MM.1S (cell line): ENCODE measurements around the gene SLC26A8.

Experiments
- DNase-seq: peaks from one replicate; pipeline ENCODE4 v3.0.0-alpha.2; 2015
- H2AFZ ChIP-seq: fragments of 300-600 bp; sonication (generic); 2 replicates; pipeline ENCODE4 v1.6.0; 2016; ENCODE audit warnings: antibody characterized with exemption, low read length
- H3F3A ChIP-seq: fragments of 300-600 bp; sonication (generic); 2 replicates; pipeline ENCODE4 v1.6.1; 2016; ENCODE audit warnings: mild to moderate bottlenecking, antibody characterized with exemption, low read length, moderate library complexity, mixed read lengths; ENCODE audit not compliant: insufficient read depth
- H3K27ac ChIP-seq: fragments of 300-600 bp; sonication (generic); 2 replicates; pipeline ENCODE4 v1.5.1; 2016; ENCODE audit warnings: mild to moderate bottlenecking, low read length
- H3K27me3 ChIP-seq: fragments of 300-600 bp; sonication (generic); replicated peaks from 2 replicates; pipeline ENCODE4 v1.6.0; 2016; ENCODE audit warnings: low read length; ENCODE audit not compliant: insufficient read depth
- H3K36me3 ChIP-seq: fragments of 300-600 bp; sonication (generic); replicated peaks from 2 replicates; pipeline ENCODE4 v1.6.1; 2016; ENCODE audit warnings: mild to moderate bottlenecking, low read length, mixed read lengths; ENCODE audit not compliant: insufficient read depth
- H3K4me1 ChIP-seq: fragments of 300-600 bp; sonication (generic); 2 replicates; pipeline ENCODE4 v1.6.1; 2016; ENCODE audit warnings: low read length, mixed read lengths
- H3K4me2 ChIP-seq: fragments of 300-600 bp; sonication (generic); 2 replicates; pipeline ENCODE4 v1.6.0; 2016; ENCODE audit warnings: low read depth, low read length
- H3K4me3 ChIP-seq: fragments of 300-600 bp; sonication (generic); 2 replicates; pipeline ENCODE4 v1.5.1; 2016; ENCODE audit warnings: low read length, mixed read lengths
- H3K79me2 ChIP-seq: fragments of 300-600 bp; sonication (generic); 2 replicates; pipeline ENCODE4 v1.6.1; 2016; ENCODE audit warnings: mixed run types, low read length, mixed read lengths
- H3K9ac ChIP-seq: fragments of 300-600 bp; sonication (generic); 2 replicates; pipeline ENCODE4 v1.6.1; 2016; ENCODE audit warnings: low read length, mixed read lengths
- H3K9me2 ChIP-seq: fragments of 300-600 bp; sonication (generic); replicated peaks from 2 replicates; pipeline ENCODE4 v1.6.1; 2016; ENCODE audit warnings: mild to moderate bottlenecking, low read length, mixed read lengths; ENCODE audit not compliant: insufficient read depth
- H3K9me3 ChIP-seq: fragments of 300-600 bp; sonication (generic); replicated peaks from 2 replicates; pipeline ENCODE4 v1.6.1; 2016; ENCODE audit warnings: mild to moderate bottlenecking, low read length, mixed read lengths; ENCODE audit not compliant: insufficient read depth
- H4K20me1 ChIP-seq: fragments of 300-600 bp; sonication (generic); 2 replicates; pipeline ENCODE4 v1.6.1; 2016; ENCODE audit warnings: mild to moderate bottlenecking, low read length, moderate library complexity, mixed read lengths; ENCODE audit not compliant: insufficient read depth
- CTCF ChIP-seq: fragments of 300-600 bp; sonication (generic); IDR thresholded peaks from 2 replicates; pipeline ENCODE4 v1.5.1; 2016; ENCODE audit warnings: antibody characterized with exemption, low read length, mixed read lengths
- EZH2 ChIP-seq: fragments of 300-600 bp; sonication (generic); optimal IDR thresholded peaks from 2 replicates; pipeline ENCODE3; 2017; ENCODE audit warnings: low read depth, mild to moderate bottlenecking, antibody characterized with exemption, low read length, mixed read lengths
- EZH2phosphoT487 ChIP-seq: fragments of 300-600 bp; sonication (generic); IDR thresholded peaks from 2 replicates; pipeline ENCODE4 v1.6.1; 2018; ENCODE audit warnings: antibody characterized with exemption, low read length

SLC26A8 gene

DNA sequence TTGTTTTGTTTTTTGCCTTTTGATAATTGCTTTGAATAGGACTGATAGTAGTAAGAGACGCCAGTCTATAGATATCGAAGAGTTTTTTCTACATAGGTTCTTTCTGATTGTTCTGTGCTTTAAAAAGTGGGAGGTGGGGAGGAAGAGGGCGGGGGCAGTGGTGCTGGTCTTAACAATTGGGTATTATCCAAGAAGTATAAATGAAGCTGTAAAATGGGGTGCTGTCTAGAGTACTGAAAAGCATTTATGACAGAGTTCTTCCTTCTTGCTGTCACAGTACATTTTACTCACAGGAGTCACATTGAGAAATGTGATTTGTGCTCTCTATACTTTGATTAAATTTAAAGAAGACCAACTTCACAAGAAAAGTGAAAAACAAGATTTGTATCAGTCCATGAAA lies 44.1 kb upstream of the SLC26A8 start:
- peaks cover 74% of the 10 kb centered on the region for H3K79me2 ChIP-seq
- no peaks in the 10 kb centered on the region for H3K27me3 ChIP-seq
- H3K4me1 ChIP-seq: no peaks in the 10 kb centered on the region
- no peaks in the 10 kb centered on the region for H3K9me2 ChIP-seq
- H3K9me3 ChIP-seq: no peaks in the 10 kb centered on the region
- H3K36me3 ChIP-seq: no peaks in the 10 kb centered on the region
- H3F3A ChIP-seq: no peaks in the 10 kb centered on the region
- DNase-seq: no peak
- H4K20me1 ChIP-seq: peaks cover 6% of the 10 kb centered on the region; the same call in 1 of the 2 replicates
- no peak overlapping the region for H3K9ac ChIP-seq
- no peak overlapping the region for H3K4me3 ChIP-seq
- no peak overlapping the region for H3K4me2 ChIP-seq
- TF ChIP-seq EZH2: no peak
- no peak for TF ChIP-seq EZH2phosphoT487
- no peak for TF ChIP-seq CTCF
- no peak overlapping the region for H2AFZ ChIP-seq
- H3K27ac ChIP-seq: no peak overlapping the region

DNA sequence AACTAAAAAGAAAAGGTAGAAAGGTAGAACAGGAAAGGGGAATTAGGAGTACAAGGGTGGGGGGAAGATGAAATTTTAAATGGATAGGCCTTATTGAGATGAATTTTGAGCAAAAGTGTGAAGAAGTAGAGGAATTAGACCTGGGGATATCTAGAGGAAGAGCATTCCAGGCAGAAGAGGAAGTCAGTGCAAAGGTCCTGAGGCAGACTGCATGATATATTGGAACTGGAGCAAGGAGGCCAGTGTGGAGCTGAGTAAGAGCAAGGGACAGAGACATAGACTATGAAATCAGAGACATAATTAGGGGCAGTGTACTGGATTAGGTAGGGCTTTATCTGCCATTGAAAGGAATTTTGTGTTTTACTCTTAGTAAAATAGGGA lies 43.6 kb upstream of the SLC26A8 start:
- no peak overlapping the region for H3K9ac ChIP-seq
- no peak overlapping the region for H2AFZ ChIP-seq
- TF ChIP-seq EZH2 (no peak), CTCF (no peak), EZH2phosphoT487 (no peak)
- peaks cover 80% of the 10 kb centered on the region for H3K79me2 ChIP-seq
- H3K27ac ChIP-seq: no peak overlapping the region
- H3K4me3 ChIP-seq: no peak overlapping the region
- H3K27me3 ChIP-seq: no peaks in the 10 kb centered on the region
- H3K4me1 ChIP-seq: no peaks in the 10 kb centered on the region
- no peak for DNase-seq
- no peaks in the 10 kb centered on the region for H3F3A ChIP-seq
- H3K4me2 ChIP-seq: no peak overlapping the region
- H3K9me2 ChIP-seq: no peaks in the 10 kb centered on the region
- no peaks in the 10 kb centered on the region for H3K36me3 ChIP-seq
- H4K20me1 ChIP-seq: peaks cover 6% of the 10 kb centered on the region; the same call in 1 of the 2 replicates
- no peaks in the 10 kb centered on the region for H3K9me3 ChIP-seq

- no peaks in the 10 kb centered on the region for H3K9me2 ChIP-seq
Observed at GRCh38 chr6:36067374-36068011, 43.1 kb upstream of the SLC26A8 start.

More at GRCh38 chr6:36067374-36068011, 43.1 kb upstream of the SLC26A8 start:
- Histone ChIP-seq H3F3A (no peaks in the 10 kb centered on the region), H4K20me1 (peaks cover 6% of the 10 kb centered on the region; the same call in 1 of the 2 replicates), H3K4me2 (no peak overlapping the region), H2AFZ (no peak overlapping the region), H3K27me3 (no peaks in the 10 kb centered on the region), H3K36me3 (no peaks in the 10 kb centered on the region), H3K79me2 (peaks cover 84% of the 10 kb centered on the region), H3K27ac (no peak overlapping the region), H3K9me3 (no peaks in the 10 kb centered on the region), H3K4me3 (no peak overlapping the region), H3K9ac (no peak overlapping the region), H3K4me1 (no peaks in the 10 kb centered on the region)
- TF ChIP-seq EZH2 (no peak), CTCF (no peak), EZH2phosphoT487 (no peak)
- no peak for DNase-seq
